A204.1 (cell line): ENCODE results near the gene LRMDA.

Experiments
- FAIRE-seq: peaks from 2 replicates; lab custom pipeline; 2012; peaks lifted over from hg19 to GRCh38; lab: Jason Lieb, UNC

Gene LRMDA

DNA sequence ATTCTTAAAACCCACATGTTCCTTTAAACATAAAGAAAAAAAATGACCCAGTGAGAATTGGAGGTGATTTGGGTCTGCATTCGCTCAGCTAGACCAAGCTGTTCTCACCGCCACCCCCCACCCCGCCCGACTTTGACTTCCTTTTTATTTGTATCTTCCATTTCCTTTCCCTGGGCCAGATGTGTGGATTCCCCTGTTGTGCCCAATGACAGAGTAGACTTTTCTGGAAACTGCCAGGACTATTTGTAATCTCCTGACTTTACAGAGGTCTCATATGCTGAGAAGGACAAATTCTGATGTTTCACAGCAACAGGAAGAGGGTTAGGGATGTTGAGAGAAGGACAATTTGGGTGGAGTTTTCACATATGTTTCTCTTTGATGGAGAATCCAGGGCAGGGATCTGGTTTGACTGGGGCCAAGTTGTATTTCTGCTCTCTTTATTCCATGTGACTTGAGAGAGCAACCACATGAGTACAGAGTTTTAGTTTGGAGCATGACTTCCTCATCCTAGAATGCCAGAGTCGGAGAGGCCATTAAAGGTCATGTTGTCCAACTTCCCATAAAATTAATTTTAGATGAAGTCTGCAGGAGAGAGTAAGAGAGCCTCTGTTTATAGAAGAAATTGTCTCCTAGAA lies 1023.2 kb downstream of the LRMDA start:
- no peak for FAIRE-seq

DNA sequence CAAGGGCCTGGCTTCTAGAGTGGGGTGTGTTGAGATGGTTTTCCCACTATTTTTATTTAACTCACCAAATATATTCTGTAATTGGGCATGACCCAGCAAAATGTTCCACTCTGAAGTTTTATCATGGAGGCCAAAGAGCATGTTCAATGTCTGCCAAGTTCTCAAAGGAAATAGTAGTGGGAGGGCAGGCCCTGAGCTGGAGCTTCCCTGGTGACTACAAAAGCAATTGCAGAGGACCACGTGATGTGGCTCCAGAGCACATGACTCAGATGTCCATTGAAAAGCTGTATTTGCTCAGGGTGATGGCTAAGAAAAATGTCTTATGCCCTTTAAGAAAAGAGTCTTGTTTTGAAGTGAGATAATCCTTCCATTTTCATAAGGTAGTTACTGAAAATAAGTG lies 1024.8 kb downstream of the LRMDA start:
- no peak for FAIRE-seq

DNA sequence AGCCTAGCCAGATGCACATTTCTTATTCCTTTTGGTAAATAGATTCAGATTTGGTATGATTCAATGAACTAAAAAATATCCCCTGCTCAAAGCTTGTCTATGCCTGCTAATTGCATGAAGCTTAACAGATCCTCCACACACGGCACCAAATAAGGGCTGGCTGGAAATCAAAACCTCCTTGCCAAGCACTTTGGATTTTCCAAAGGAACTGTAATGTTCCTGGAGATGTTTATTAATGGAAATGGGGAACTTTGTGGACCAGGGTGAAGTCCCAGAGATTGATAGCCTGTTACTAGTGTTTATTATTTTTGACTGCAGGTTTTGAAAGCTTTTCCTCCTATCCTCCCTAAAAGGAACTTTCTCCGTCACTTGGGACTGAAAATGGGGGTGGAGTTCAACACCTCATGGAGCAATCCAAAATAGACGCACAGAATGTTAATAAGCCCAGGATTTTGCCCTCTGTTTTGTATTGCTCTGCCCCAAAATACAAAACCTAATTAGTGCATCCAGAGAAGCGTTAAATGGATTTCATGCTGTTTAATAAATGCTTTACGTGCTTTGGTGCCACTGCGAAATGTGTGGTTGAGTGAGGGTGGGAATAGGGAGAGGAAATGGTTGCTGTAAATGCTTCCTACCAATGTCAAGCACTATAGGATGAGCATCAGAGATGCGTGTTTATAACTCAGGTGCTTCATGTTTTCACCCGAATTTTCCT lies 1027.7 kb downstream of the LRMDA start:
- no peak for FAIRE-seq

DNA sequence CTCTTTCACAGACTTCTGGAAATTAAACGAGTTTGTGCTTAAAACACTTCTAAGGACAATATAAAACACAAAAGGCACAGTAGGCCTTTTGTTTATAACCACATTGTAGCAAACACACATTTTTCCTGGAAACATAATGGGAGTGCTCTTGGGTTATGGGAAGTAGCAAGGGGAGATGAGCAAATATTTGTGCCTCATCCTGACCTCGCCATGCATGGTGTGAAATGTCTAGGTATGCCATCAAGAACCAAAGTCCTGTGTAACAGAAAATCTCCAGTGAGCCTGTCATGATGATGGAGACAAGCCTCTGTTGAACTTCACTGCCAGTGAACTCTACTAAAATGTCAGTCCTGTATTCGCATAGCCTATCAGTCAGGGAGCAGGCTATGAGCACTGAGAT lies 1029.6 kb downstream of the LRMDA start:
- no peak for FAIRE-seq

DNA sequence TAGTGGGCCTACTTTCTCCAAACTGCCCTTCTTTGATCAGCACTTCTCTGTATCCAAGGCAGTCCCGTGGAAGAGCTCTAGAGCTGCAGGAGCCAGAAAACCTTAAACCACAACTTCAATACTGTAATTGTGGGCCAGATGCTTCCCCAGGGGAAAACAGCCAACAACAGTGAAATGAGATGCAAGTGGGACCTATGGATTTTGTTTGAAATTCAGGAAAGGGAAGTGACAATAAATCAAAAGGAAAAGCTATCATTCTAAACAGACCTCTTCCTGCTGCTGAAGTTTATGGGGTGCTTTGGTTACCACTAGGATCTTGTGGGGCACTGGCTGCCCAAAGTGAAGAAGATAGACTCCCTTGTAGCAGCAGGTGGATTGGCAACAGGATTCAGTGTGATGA lies 1031.7 kb downstream of the LRMDA start:
- no peak for FAIRE-seq

DNA sequence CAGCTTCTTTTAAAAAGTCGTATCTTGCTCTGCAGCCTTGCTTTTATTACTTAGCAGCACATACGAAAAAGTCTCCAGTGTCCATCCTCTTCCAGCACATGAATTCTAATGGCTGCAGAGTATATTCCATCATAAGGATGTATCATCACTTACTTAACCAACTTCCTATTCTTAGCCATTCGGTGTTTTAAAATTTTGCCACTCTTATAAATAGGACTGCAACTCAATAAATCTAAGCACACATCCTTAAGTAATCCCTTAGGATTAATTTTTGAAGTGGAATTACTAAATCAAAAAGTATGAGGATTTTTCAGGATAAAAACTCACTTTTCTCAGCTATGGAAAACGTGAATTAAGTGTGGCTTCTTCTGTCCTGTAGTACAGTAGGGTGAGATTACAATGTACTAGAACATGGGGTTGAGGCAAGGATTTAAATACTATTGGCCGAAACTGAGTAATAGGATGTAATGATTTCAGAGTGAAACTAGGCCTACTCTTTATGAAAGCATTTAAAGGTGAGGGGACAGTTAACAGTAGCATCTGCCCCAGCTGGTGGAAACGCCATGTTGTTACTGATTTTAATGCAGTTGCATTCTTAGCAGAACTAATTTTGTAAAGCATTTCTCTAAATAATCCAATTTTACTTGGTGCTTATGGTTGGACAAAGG lies 1035.5 kb downstream of the LRMDA start:
- FAIRE-seq, result no peak

DNA sequence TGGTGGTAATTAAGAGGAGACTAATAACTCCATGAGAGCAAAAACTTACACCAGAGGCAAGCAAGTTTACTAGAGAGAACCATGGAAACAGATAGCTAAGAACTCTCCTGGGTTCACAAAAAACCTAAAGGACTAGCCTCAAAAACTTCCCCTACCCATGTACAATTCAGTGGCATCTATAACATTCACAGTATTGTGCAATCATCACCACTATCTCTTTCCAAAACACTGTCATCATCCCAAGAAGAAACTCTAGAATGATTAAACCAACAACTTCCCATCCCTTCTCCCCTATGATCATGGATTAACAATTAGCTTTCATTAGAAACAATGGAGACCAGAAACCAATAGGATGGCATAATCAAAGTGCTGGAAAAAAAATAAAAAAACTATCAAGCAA lies 1038.3 kb downstream of the LRMDA start:
- FAIRE-seq, result no peak

DNA sequence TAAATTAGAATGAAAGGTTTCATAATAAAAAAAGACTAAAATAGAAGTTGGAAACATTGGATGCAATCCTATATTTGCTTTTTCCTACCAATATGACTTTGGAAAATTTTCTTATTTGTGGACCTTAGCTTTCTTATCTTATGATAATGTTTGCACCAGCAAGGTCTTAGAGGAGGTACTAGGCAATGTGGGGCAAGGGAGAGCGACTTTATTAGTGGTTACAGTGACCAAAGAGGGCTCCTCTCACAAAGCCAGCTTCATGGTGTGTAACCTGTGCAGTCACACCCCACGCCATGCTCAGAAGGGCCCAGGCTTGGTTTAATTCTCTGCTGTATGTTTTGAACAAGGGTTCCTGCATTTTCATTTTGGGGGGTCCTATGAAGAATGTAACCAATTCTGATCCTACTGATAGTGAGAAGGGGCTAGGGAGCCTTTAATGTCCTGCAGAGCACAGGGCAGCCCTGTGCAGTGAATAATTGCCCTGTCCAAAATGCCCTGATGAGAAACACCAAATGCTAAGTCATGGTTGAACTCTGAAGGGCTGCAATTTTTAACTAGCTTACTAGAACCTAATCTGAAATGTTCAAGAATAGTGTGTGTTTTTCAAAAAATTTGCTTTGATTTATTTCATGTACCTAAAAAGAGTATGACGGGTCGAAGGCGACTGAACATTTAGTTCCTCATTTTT lies 1047.8 kb downstream of the LRMDA start:
- FAIRE-seq, result no peak

DNA sequence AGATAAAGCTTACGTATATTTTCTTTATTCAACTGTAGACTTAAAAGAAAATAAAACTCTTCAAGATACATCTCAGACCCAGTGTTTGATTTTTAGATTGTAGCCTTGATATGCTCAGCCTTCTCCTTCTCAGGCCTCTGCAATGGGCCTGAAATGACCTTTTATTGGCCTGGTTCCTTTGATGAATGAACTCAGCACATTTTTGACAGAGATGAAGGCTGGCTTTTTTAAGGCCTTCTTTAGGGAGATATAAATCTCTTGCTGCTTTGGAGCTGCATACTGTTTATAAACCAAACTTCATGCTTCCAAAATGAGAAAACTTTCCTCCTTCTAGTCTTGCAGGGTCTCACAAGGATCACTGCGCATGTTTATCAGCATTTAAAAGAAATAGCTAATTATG lies 1049.8 kb downstream of the LRMDA start:
- FAIRE-seq, result no peak

DNA sequence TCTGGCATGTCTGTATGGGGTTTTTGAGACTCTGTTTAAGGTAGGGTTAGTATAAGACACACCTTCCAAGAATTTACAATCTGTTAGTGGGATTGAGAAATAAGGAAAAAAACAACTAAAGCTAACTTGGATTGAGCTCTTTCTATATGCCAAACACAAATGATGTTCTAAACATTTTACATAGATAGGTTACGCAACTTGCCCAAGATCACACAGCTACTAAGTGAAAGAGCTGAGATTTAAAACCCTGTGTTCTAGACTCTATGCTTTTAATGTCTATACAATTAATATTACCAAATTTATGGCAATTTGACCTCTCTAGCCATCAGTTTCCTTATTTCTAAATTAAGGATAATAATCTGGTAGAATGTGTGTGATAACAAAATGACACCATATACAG lies 1056.2 kb downstream of the LRMDA start:
- FAIRE-seq, result no peak

DNA sequence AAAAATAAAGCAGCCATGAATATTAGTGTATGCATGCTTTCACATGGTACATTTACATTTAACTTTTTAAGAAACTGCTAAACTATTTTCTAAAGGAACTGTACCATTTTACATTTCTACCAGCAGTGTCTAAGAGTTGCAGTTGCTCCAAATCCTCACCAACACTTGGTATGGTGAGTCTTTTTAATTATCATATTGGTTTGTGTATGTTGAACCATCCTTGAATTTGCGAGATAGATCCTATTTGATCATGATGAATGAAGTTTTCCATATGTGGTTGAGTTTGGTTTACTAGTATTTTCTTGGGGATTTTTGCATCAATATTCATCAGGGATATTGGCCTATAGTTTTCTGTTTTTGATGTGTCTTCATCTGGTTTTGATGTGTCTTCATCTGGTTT lies 1057.2 kb downstream of the LRMDA start:
- FAIRE-seq, result no peak

DNA sequence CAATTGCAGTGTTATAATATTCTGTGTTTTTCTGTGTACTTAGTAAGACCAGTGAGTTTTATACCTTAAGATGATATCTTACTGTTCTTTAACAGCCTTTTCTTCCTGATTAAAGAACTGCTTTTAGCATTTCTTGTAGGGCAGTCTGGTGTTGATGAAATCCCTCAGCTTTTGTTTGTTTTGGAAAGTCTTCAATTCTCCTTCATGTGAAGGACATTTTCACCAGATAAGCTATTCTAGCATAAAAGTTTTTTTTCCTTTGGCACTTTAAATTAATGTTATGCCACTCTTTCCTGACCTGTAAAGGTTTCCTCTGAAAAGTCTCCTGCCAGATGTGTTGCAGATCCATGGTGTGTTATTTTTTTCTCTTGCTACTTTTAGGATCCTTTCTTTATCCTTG lies 1059.8 kb downstream of the LRMDA start:
- FAIRE-seq, result no peak

DNA sequence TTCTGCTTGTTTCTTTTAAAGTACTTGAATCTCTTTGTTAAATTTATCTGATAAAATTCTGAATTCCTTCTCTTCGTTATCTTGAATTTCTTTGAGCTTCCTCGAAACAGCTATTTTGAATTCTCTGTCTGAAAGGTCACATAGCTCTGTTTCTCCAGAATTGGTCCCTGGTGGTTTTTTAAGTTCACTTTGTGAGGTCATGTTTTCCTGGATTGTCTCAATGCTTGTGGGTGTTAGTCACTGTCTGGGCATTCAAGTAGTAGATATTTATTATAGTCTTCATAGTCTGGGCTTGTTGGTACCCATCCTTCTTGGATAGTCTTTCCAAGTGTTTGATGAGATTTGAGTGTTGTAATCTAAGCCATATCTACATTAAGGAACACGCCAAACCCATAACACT lies 1060.6 kb downstream of the LRMDA start:
- FAIRE-seq, result no peak

DNA sequence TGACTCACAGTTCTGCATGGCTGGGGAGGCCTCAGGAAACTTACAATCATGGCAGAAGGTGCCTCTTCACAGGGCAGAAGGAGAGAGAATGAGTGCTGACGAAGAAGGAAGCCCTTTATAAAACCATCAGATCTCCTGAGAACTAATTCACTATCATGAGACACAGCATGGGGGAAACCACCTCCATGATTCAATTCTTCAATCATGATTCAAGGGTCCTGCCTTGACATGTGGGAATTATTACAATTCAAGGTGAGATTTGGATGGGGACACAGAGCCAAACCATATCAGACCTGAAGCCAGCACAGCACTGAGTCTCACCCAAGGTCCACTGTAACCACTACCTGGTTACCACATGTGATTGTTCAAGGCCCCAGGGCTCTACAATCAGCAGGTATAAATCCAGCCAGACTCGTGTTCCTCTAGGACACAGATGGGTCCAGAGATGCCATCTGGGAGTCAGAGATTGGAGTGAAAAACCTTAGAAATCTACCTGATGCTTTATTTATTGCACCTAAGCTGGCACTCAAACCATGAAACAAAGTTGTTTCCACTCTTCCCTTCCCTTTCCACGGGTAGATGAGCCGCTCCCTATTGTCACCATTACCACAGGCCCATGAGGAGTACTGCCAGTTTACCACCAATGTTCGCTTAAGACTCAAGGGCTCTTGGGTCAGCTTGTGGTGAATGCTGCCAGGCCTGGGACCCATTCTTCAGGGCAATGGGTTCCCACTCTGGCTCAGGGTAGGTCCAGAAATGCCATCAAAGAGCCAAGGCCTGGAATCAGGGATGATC lies 1061.5 kb downstream of the LRMDA start:
- FAIRE-seq, result no peak

DNA sequence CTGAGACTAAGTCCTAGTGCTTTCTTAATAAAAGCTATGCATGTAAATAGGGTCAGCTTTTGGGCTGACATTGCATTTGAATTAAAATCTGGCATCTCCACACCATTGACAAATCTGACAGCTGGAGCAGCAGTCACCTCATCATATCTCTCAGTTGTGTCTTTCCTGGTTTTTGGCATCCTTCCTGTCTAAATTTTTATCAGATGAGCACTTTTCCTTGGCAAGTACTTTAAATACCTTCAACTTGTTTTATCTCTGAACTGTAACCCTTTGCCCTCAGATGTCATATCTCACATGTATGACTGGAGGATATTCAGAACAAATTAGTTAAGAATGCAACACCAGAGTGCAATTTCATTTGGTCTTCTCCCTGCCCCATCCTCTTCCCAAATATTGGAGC lies 1066.2 kb downstream of the LRMDA start:
- no peak for FAIRE-seq

DNA sequence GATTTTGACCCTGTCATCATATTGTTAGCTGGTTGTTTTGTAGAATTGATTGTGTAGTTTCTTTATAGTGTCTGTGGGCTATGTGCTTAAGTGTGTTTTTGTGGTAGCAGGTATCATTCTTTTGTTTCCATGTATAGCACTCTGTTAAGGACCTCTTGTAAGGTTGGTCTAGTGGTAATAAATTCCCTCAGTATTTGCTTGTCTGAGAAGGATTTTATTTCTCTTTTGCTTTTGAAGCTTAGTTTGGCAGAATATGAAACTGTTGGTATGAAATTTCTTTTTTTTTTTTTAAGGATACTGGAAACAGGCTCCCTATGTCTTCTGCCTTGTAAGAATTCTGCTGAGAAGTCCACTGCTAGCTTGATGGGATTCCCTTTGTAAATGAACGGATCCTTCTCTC lies 1073.4 kb downstream of the LRMDA start:
- FAIRE-seq, result no peak

DNA sequence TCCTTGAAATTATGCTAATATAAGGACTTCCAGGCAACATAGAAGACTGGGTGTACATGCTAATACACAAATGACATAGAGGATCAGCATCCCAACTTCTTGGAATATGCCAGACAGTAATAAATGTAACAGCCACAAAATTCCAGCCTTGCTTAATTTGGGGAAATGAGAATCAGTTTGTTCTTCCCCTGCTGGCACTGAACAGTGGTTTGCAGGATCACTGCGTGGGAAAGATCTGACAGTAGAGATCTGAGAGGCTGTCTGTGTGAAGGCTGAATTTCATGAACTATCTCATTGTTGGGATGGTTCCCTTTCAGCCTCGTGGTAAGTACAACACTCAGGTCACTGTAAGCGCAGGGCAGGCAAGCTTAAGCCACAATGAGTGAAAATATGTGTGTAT lies 1078.0 kb downstream of the LRMDA start:
- FAIRE-seq, result no peak

DNA sequence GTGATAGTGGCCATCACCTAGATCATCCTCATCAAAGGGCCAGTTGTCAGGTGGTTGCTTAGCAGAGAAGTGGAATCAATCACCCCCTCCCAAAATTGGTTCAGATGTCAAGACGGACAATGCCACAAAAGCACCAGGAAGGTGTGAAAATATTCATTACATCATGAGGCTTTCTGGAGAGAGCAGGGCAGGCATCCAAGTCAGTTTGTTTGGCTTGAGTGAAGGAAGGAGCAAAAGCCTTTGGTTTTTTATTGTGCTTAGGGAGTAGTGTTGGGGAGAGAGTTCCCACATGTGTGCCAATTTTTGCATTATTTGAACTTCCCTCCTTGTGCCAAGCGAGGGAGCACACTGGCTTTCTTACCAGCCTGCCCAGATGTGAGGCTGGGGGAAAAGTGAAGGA lies 1082.9 kb downstream of the LRMDA start:
- FAIRE-seq, result no peak

DNA sequence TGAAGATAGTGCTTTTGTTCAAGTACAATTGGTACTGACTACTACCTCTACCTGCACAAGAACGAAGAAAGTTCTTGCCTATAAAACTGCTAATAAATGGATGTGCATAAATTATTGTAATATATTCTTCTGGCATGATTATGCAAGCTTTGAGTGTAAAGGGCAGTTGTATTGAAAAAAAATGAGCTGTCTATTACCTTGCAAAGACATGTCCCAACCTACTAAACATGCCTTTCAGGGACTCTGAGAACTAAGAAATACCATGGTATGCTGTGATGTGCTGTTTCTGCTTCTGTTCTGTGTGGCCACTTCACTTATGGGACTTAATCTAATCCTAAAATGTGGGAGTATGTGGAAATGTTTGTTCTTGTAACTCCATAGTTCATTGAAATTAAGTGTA lies 1083.4 kb downstream of the LRMDA start:
- no peak for FAIRE-seq

DNA sequence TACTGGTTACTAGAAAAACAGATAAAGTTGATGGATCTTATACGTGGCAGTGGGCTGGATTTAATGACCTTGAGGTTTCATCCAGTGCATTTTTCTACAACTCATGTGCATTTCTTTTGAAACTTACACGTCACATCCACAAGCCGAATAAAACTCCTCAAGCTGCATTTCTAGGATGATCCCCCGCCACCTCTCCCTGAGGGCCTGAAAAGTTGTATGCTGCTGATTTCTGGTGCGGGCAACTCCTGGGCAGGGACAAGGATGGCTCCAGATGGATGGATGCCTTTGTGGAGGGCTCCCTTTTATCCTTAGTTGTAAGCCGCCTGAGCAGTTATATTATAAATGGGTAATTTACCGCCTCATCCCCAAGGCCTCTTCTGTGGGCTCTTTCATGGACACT lies 1091.1 kb downstream of the LRMDA start:
- FAIRE-seq, result no peak

DNA sequence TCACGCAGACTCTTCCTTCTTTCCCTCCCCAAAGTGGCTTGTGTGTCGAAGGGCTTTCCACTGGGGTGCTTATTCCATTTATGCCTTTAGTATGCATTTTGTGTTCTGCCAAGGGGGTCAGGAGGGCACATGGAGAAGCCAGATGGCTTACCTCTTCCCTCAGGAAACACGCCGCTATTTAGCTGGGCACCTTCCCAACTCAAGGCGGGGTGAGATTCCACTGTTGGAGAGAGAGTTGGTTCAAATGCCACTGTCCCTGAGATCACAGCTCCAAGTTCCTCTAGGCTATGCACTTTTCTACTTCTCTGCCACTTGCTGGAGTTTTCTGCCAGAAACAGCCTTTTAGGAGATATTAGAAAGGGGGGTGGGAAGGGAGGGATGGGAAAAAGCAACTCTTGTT lies 1091.8 kb downstream of the LRMDA start:
- FAIRE-seq, result no peak

DNA sequence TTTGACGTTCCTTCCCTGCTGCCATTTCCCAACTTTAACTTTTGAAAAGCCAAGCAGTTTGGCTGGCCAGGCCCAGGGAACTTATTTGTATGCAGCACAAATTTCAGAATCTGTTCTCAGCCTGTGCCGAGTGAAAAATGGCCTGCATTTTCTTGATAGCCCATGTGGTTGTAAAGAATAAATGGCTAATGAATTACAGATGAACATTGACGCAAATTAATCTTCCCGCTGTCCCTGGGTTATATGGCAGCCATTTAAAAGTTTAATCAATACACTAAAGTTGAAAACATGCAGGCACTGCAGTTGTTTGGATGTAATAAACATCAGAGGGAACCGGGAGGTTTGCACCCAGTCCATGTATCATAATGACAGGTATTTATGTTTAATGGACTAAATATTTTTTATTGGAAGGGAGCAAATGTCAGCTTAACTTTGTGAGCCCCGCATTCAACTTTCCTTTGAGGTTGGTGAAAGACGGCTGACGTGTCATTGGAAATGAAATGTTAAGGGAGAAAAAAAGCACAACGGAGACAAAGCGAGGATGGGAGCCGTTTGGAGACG lies 1092.4 kb downstream of the LRMDA start:
- no peak for FAIRE-seq
